Smooth muscle cell (in vitro differentiated cells): ENCODE data around the gene DARS1. TPM values are rescaled to one million over a fixed set of nuclear protein-coding genes. Genes with fewer than 3 reads are reported as not detected.
"Not testable (repeated sequence)": the region's sequence is repeated elsewhere in the genome, so short reads cannot be mapped to it uniquely, and the experiment has no call there.

Source experiments
- DNase-seq: peaks from one replicate; lab custom pipeline; 2025; ENCODE audit not compliant: unreplicated experiment; lab: John Stamatoyannopoulos, UW
- H2AFZ ChIP-seq: fragments of 200-600 bp; sonication (generic); 2 replicates; pipeline ENCODE4 v1.6.0; 2016; ENCODE audit warnings: antibody characterized with exemption, low read depth, mild to moderate bottlenecking
- H3F3A ChIP-seq: fragments of 200-600 bp; sonication (generic); 2 replicates; pipeline ENCODE4 v1.6.0; 2017; ENCODE audit warnings: antibody characterized with exemption, low read depth
- H3K27ac ChIP-seq: fragments of 200-600 bp; sonication (generic); 2 replicates; pipeline ENCODE4 v1.5.1; 2016; ENCODE audit warnings: low read depth, mild to moderate bottlenecking
- H3K27me3 ChIP-seq: fragments of 200-600 bp; sonication (generic); 2 replicates; pipeline ENCODE4 v1.6.1; 2016; ENCODE audit warnings: low read depth, mild to moderate bottlenecking
- H3K36me3 ChIP-seq: fragments of 200-600 bp; sonication (generic); 2 replicates; pipeline ENCODE4 v1.5.1; 2016; ENCODE audit warnings: low read depth
- H3K4me1 ChIP-seq: fragments of 200-600 bp; sonication (generic); 2 replicates; pipeline ENCODE4 v1.5.1; 2016; ENCODE audit warnings: low read depth
- H3K4me2 ChIP-seq: fragments of 200-600 bp; sonication (generic); 2 replicates; pipeline ENCODE4 v1.6.0; 2016; ENCODE audit warnings: mild to moderate bottlenecking
- H3K4me3 ChIP-seq: fragments of 200-600 bp; sonication (generic); 2 replicates; pipeline ENCODE4 v1.5.1; 2016; ENCODE audit warnings: mild to moderate bottlenecking
- H3K79me2 ChIP-seq: fragments of 200-600 bp; sonication (generic); 2 replicates; pipeline ENCODE4 v1.6.0; 2016; ENCODE audit warnings: low read depth, mild to moderate bottlenecking
- H3K9ac ChIP-seq: fragments of 200-600 bp; sonication (generic); 2 replicates; pipeline ENCODE4 v1.6.0; 2016; ENCODE audit warnings: low read depth
- H3K9me3 ChIP-seq: fragments of 200-600 bp; sonication (generic); replicated peaks from 2 replicates; pipeline ENCODE4 v1.5.1; 2016; ENCODE audit warnings: low read depth
- H4K20me1 ChIP-seq: fragments of 200-600 bp; sonication (generic); 2 replicates; pipeline ENCODE4 v1.6.0; 2016; ENCODE audit warnings: low read depth
- CTCF ChIP-seq: fragments of 200-600 bp; sonication (generic); IDR thresholded peaks from 2 replicates; pipeline ENCODE4 v1.5.1; 2017; ENCODE audit warnings: borderline replicate concordance, mild to moderate bottlenecking, antibody characterized with exemption; ENCODE audit not compliant: insufficient read depth, poor library complexity, severe bottlenecking
- WGBS: methylation state at CpG from one replicate; pipeline ENCODE4 v1.1.7; 2016; ENCODE audit warnings: low lambda C conversion rate; 5-methylcytosine and 5-hydroxymethylcytosine counted together
- polyA plus RNA-seq: library from polyadenylated mRNA; unstranded; fragments of >200 nt; fragmentation: Nextera tagmentation; extraction: Ambion mirVana; gene quantifications from 2 replicates; pipeline ENCODE4 v1.2.1, GENCODE V29; 2016
- total RNA-seq: library from RNA; depleted of rRNA; stranded (reverse); fragments of >200 nt; gene quantifications from 2 replicates; pipeline ENCODE4 v1.2.3, GENCODE V29; 2014

DARS1 gene
- total and polyA plus RNA-seq, 2 experiments from 2014 or later = 110 to 121 TPM

GRCh38 chr2:135890835-135891234 lies 94.6 kb downstream of the DARS1 start:
- 80% methylated on average over 6 of the region's 6 CpGs for WGBS
- no peaks in the 10 kb centered on the region for H3K36me3 ChIP-seq
- no peak overlapping the region for H3K4me2 ChIP-seq
- H4K20me1 ChIP-seq = no peaks in the 10 kb centered on the region
- DNase-seq = no peak
- H3K4me1 ChIP-seq = no peaks in the 10 kb centered on the region
- no peaks in the 10 kb centered on the region for H3K27me3 ChIP-seq
- H3K27ac ChIP-seq = no peak overlapping the region
- H3K9ac ChIP-seq = no peak overlapping the region
- no peaks in the 10 kb centered on the region for H3K79me2 ChIP-seq
- no peak overlapping the region for H3K4me3 ChIP-seq
- no peak overlapping the region for H2AFZ ChIP-seq
- H3F3A ChIP-seq = no peaks in the 10 kb centered on the region
- H3K9me3 ChIP-seq = no peaks in the 10 kb centered on the region
- no peak for TF ChIP-seq CTCF

- H3K4me2 ChIP-seq = no peak overlapping the region
- H3K27me3 ChIP-seq = no peaks in the 10 kb centered on the region
- no peak overlapping the region for H3K27ac ChIP-seq
- no peaks in the 10 kb centered on the region for H4K20me1 ChIP-seq
- DNase-seq = no peak
- H3K79me2 ChIP-seq = no peaks in the 10 kb centered on the region
- no peaks in the 10 kb centered on the region for H3K36me3 ChIP-seq
- H2AFZ ChIP-seq = no peak overlapping the region
- 83% methylated on average over 4 of the region's 4 CpGs for WGBS
- no peak overlapping the region for H3K9ac ChIP-seq
- no peaks in the 10 kb centered on the region for H3K4me1 ChIP-seq
- no peak for TF ChIP-seq CTCF
- H3K4me3 ChIP-seq = no peak overlapping the region
- H3F3A ChIP-seq = no peaks in the 10 kb centered on the region
- H3K9me3 ChIP-seq = no peaks in the 10 kb centered on the region
Observed at GRCh38 chr2:135890149-135890548, 95.3 kb downstream of the DARS1 start.

- not testable (repeated sequence) for H3K9ac ChIP-seq, H3K4me1 ChIP-seq, H3K27ac ChIP-seq, H3K36me3 ChIP-seq, H3K27me3 ChIP-seq, H3K79me2 ChIP-seq, H3K9me3 ChIP-seq, H3K4me2 ChIP-seq, DNase-seq, H2AFZ ChIP-seq, H3F3A ChIP-seq, H4K20me1 ChIP-seq, H3K4me3 ChIP-seq
- WGBS = 95% methylated on average over 5 of the region's 5 CpGs
Observed at GRCh38 chr2:135888587-135888986, 96.8 kb downstream of the DARS1 start.

GRCh38 chr2:135885709-135886108 lies 99.7 kb downstream of the DARS1 start:
- H3K4me2 ChIP-seq = no peak overlapping the region
- no peaks in the 10 kb centered on the region for H3K36me3 ChIP-seq
- H3K9me3 ChIP-seq = no peaks in the 10 kb centered on the region
- WGBS = 91% methylated on average over 4 of the region's 4 CpGs
- H3K27ac ChIP-seq = no peak overlapping the region
- no peaks in the 10 kb centered on the region for H3K27me3 ChIP-seq
- no peak overlapping the region for H3K9ac ChIP-seq
- H3F3A ChIP-seq = no peaks in the 10 kb centered on the region
- no peaks in the 10 kb centered on the region for H3K79me2 ChIP-seq
- no peaks in the 10 kb centered on the region for H4K20me1 ChIP-seq
- H2AFZ ChIP-seq = no peak overlapping the region
- no peak for TF ChIP-seq CTCF
- H3K4me3 ChIP-seq = no peak overlapping the region
- H3K4me1 ChIP-seq = no peaks in the 10 kb centered on the region
- no peak for DNase-seq
